OCI-LY1 (cell line): Measurements from ENCODE around the gene CLBA1.

Experiments used
- H2AFZ ChIP-seq: fragments of 200-600 bp; sonication (generic), shearing (Covaris generic); 2 replicates; pipeline ENCODE4 v1.6.0; 2014; ENCODE audit warnings: antibody characterized with exemption, mild to moderate bottlenecking, low read length
- H3F3A ChIP-seq: fragments of 200-600 bp; sonication (generic), shearing (Covaris generic); 2 replicates; pipeline ENCODE4 v1.6.0; 2014; ENCODE audit warnings: mild to moderate bottlenecking, antibody characterized with exemption, low read length, moderate library complexity; ENCODE audit not compliant: insufficient read depth
- H3K27ac ChIP-seq: fragments of 200-600 bp; sonication (generic); 2 replicates; pipeline ENCODE4 v1.5.1; 2014; ENCODE audit warnings: low read length, mixed run types, mild to moderate bottlenecking, low read depth; ENCODE audit not compliant: poor library complexity, severe bottlenecking
- H3K27me3 ChIP-seq: fragments of 200-600 bp; sonication (generic); 2 replicates; pipeline ENCODE4 v1.6.0; 2014; ENCODE audit warnings: antibody characterized with exemption, mild to moderate bottlenecking, low read length, moderate library complexity; ENCODE audit not compliant: insufficient read depth
- H3K36me3 ChIP-seq: fragments of 200-600 bp; sonication (generic); 2 replicates; pipeline ENCODE4 v1.6.1; 2014; ENCODE audit warnings: mild to moderate bottlenecking, antibody characterized with exemption, low read length, moderate library complexity, mixed read lengths; ENCODE audit not compliant: insufficient read depth
- H3K4me1 ChIP-seq: fragments of 200-600 bp; sonication (generic); 2 replicates; pipeline ENCODE4 v1.5.1; 2014; ENCODE audit warnings: mild to moderate bottlenecking, low read length, moderate library complexity; ENCODE audit not compliant: insufficient read depth, severe bottlenecking
- H3K4me2 ChIP-seq: fragments of 200-600 bp; sonication (generic), shearing (Covaris generic); 2 replicates; pipeline ENCODE4 v1.6.1; 2014; ENCODE audit warnings: low read length
- H3K4me3 ChIP-seq: fragments of 200-600 bp; sonication (generic); 2 replicates; pipeline ENCODE4 v1.5.1; 2014; ENCODE audit warnings: low read length, low read depth, mild to moderate bottlenecking, mixed read lengths; ENCODE audit not compliant: poor library complexity, severe bottlenecking
- H3K79me2 ChIP-seq: fragments of 200-600 bp; shearing (Covaris generic); 2 replicates; pipeline ENCODE4 v1.6.1; 2016; ENCODE audit warnings: mixed run types, low read length, mixed read lengths; ENCODE audit not compliant: insufficient read depth
- H3K9ac ChIP-seq: fragments of 200-600 bp; sonication (generic), shearing (Covaris generic); 2 replicates; pipeline ENCODE4 v1.6.1; 2014; ENCODE audit warnings: mild to moderate bottlenecking, low read length, mixed read lengths
- H3K9me2 ChIP-seq: fragments of 200-600 bp; sonication (generic), shearing (Covaris generic); 2 replicates; pipeline ENCODE4 v1.6.1; 2014; ENCODE audit warnings: low read depth, mild to moderate bottlenecking, low read length, mixed read lengths
- H3K9me3 ChIP-seq: fragments of 200-600 bp; shearing (Covaris generic); 2 replicates; pipeline ENCODE4 v1.6.1; 2014; ENCODE audit warnings: low read length, mixed read lengths
- H4K20me1 ChIP-seq: fragments of 200-600 bp; sonication (generic), shearing (Covaris generic); 2 replicates; pipeline ENCODE4 v1.6.0; 2016; ENCODE audit warnings: mild to moderate bottlenecking, low read length; ENCODE audit not compliant: insufficient read depth
- EZH2 ChIP-seq: fragments of 200-600 bp; sonication (generic), shearing (Covaris generic); IDR thresholded peaks from 2 replicates; pipeline ENCODE4 v1.8.0; 2017; ENCODE audit warnings: borderline replicate concordance, mixed run types, mild to moderate bottlenecking, antibody characterized with exemption, low read length, moderate library complexity, mixed read lengths
- TF ChIP-seq, protein P1 (sequence below): fragments of 200-600 bp; sonication (generic), shearing (Covaris generic); IDR thresholded peaks from 2 replicates; pipeline ENCODE4 v1.5.1; 2017; ENCODE audit warnings: mild to moderate bottlenecking, antibody characterized with exemption, low read length, moderate library complexity, mixed read lengths

The CLBA1 gene

DNA sequence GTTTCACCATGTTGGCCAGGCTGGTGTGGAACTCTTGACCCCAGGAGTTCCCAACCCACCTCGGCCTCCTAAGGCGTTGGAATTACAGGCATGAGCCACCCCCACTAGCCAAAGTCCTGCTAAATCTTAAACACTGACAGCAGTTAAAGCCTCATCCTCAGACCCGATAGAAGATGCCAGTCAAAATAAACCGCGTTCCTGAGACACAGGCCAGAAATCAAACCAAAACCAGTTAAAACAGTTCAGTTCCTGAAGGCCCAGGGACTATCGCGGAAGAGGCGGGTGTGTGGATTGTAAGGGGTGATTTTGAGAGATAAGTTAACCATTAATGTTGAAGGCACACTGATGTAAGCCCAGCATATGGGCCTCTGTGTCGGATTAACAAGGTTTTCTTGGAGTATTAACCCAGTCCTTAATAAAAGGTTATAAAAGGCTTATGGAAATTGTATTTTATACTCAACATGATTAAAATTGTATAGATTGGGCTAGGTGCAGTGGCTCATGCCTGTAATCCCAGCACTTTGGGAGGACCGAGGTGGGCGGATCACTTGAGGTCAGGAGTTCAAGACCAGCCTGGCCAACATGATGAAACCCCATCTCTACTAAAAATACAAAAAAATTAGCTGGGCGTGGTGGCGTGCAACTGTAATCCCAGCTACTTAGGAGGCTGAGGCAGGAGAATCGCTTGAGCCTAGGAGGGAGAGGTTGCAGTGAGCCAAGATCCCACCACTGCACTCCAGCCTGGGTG lies 54.0 kb downstream of the CLBA1 start:
- no peak overlapping the region for H3K27ac ChIP-seq
- H3K9ac ChIP-seq = no peak overlapping the region
- no peaks in the 10 kb centered on the region for H3F3A ChIP-seq
- no peaks in the 10 kb centered on the region for H4K20me1 ChIP-seq
- no peak overlapping the region for H3K4me2 ChIP-seq
- no peaks in the 10 kb centered on the region for H3K79me2 ChIP-seq
- H3K9me2 ChIP-seq = no peaks in the 10 kb centered on the region
- H3K4me3 ChIP-seq = no peak overlapping the region
- no peak for TF ChIP-seq EZH2
- TF ChIP-seq, protein P1, sequence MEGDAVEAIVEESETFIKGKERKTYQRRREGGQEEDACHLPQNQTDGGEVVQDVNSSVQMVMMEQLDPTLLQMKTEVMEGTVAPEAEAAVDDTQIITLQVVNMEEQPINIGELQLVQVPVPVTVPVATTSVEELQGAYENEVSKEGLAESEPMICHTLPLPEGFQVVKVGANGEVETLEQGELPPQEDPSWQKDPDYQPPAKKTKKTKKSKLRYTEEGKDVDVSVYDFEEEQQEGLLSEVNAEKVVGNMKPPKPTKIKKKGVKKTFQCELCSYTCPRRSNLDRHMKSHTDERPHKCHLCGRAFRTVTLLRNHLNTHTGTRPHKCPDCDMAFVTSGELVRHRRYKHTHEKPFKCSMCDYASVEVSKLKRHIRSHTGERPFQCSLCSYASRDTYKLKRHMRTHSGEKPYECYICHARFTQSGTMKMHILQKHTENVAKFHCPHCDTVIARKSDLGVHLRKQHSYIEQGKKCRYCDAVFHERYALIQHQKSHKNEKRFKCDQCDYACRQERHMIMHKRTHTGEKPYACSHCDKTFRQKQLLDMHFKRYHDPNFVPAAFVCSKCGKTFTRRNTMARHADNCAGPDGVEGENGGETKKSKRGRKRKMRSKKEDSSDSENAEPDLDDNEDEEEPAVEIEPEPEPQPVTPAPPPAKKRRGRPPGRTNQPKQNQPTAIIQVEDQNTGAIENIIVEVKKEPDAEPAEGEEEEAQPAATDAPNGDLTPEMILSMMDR = no peak
- peaks cover 3% of the 10 kb centered on the region for H3K4me1 ChIP-seq
- no peaks in the 10 kb centered on the region; the same call in 1 of the 2 replicates for H3K36me3 ChIP-seq
- H3K9me3 ChIP-seq = peaks cover under 1% of the 10 kb centered on the region; the same call in 1 of the 2 replicates
- H3K27me3 ChIP-seq = peaks cover 18% of the 10 kb centered on the region
- no peak overlapping the region for H2AFZ ChIP-seq

DNA sequence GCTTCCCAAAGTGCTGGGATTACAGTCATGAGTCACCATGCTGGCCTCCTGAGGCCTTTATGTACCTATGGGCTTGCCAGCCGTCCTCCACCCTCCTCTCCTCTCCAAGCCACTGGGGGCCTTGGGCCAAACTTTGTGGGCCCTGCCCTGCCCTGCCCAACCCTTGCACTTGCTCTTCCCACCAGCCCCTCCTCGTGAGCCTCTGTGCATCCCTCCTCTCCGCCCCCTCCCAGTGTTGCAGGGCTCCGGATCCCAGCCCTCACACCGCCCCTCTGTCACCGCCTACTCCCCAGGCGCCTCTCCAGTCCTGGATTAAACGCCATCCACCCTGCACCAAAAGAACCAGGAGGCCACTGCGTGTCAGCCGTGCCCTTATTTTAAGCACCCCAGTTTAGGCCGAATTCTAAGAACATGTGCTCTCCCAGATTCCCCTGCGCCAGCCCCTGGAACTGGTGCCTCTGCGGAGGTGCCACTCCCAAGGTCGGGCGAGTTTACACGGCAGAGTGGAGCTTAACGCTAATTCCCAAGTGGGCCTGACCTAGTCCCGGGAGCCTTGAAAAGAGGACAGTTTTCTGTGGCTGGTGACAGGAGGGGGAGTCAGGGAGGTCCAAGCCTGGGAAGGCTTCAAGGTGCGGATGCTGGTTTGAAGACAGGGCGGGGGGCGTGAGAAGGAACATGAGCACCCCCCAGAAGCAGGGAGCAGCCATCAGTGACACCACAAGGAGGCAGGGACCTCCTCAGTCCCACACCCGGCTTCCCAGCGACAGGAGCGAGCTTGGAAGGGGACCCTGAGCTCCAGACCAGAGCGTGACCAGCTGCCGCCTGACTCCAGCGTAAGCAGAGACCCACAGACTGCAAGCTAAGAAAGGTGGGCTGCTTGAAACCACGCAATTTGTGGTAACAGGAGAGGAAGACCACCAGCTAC lies 56.5 kb downstream of the CLBA1 start:
- peaks cover 3% of the 10 kb centered on the region for H3K4me1 ChIP-seq
- H3K9ac ChIP-seq = no peak overlapping the region
- no peak overlapping the region for H2AFZ ChIP-seq

DNA sequence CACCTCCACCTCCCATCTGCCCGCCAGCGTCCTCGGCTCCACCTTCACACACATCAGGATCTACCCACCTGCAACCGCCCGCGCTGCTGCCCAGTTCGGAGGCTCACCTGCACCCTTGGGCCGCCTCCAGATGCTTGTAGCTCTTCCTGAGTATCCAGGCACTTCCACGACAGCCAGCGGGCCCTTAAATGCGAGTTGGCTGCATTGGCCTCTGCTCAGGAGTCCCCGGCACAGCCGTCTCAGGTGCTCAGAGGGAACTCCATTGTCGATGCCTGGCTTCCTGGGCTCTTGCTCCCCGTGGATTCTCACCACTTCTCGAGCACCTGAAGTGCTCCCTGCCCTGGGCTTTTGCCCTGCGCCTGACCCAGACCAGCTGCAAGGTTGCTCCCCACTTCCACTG lies 57.2 kb downstream of the CLBA1 start:
- Histone ChIP-seq H3K4me3 (no peak overlapping the region), H3K4me2 (no peak overlapping the region), H3K27me3 (peaks cover 23% of the 10 kb centered on the region), H3K4me1 (peaks cover 3% of the 10 kb centered on the region), H3F3A (no peaks in the 10 kb centered on the region), H3K27ac (no peak overlapping the region), H3K9ac (no peak overlapping the region), H3K36me3 (no peaks in the 10 kb centered on the region), H3K9me2 (no peaks in the 10 kb centered on the region), H4K20me1 (no peaks in the 10 kb centered on the region), H3K79me2 (no peaks in the 10 kb centered on the region), H2AFZ (no peak overlapping the region), H3K9me3 (no peaks in the 10 kb centered on the region)
- TF ChIP-seq, protein P1 = no peak
- no peak for TF ChIP-seq EZH2

More for the DNA sequence above, 56.5 kb downstream of the CLBA1 start:
- Histone ChIP-seq H3K27ac (no peak overlapping the region), H3K36me3 (no peaks in the 10 kb centered on the region), H3K4me3 (no peak overlapping the region), H3K9me3 (no peaks in the 10 kb centered on the region), H3K4me2 (no peak overlapping the region), H3K79me2 (no peaks in the 10 kb centered on the region), H3K9me2 (no peaks in the 10 kb centered on the region), H4K20me1 (no peaks in the 10 kb centered on the region), H3K27me3 (peaks cover 20% of the 10 kb centered on the region), H3F3A (no peaks in the 10 kb centered on the region)
- TF ChIP-seq, protein P1 = no peak
- TF ChIP-seq EZH2 = no peak
